Cardiac fibroblast (primary cell): ENCODE data around the gene AMIGO2.

Source experiments
- DNase-seq, 2 donors: peaks; one replicate each; pipeline versions ENCODE4 v3.0.0 to v3.0.0-alpha.2; 2010; ENCODE audit warnings: low read depth in 2 of 2
- H3K4me3 ChIP-seq, 2 donors: replicated peaks in 1 of 2; 1 replicate in 1 of 2; 2 replicates in 1 of 2; pipeline ENCODE4 v1.5.1; 2011; ENCODE audit warnings: low read depth in 2 of 2, low read length in 2 of 2, mild to moderate bottlenecking in 2 of 2, moderate library complexity in 1 of 2
- CTCF ChIP-seq: IDR thresholded peaks from one replicate; pipeline ENCODE4 v1.5.1; 2011; ENCODE audit warnings: low read depth, mild to moderate bottlenecking, low read length, inconsistent platforms

AMIGO2 gene

GRCh38 chr12:47075192-47076084 is 4.3 kb downstream of the AMIGO2 start:
- no peak for DNase-seq
- no peak overlapping the region for H3K4me3 ChIP-seq
- no peak for TF ChIP-seq CTCF

GRCh38 chr12:47074757-47075156 is 5.0 kb downstream of the AMIGO2 start:
- no peak for TF ChIP-seq CTCF
- no peak for DNase-seq

GRCh38 chr12:47073951-47074350 is 5.8 kb downstream of the AMIGO2 start:
- no peak overlapping the region for H3K4me3 ChIP-seq
- no peak for TF ChIP-seq CTCF

More at GRCh38 chr12:47074757-47075156, 5.0 kb downstream of the AMIGO2 start:
- no peak overlapping the region for H3K4me3 ChIP-seq

GRCh38 chr12:47071241-47071852 is 8.4 kb downstream of the AMIGO2 start:
- peak; percentile 49 for TF ChIP-seq CTCF
- no peak overlapping the region for H3K4me3 ChIP-seq
- peak in 1 of 2 donors; percentile 33 for DNase-seq

More at GRCh38 chr12:47073951-47074350, 5.8 kb downstream of the AMIGO2 start:
- DNase-seq, result no peak

- TF ChIP-seq CTCF, result no peak
- no peak for DNase-seq
- no peak overlapping the region for H3K4me3 ChIP-seq
These were observed 9.4 kb downstream of the AMIGO2 start for GRCh38 chr12:47070310-47070709.

- no peak for TF ChIP-seq CTCF
- H3K4me3 ChIP-seq, result no peak overlapping the region
- peak in 1 of 2 donors; percentile 64 for DNase-seq
These were observed 11.2 kb downstream of the AMIGO2 start for GRCh38 chr12:47068539-47068938.
